HCT116 (cell line): ENCODE measurements around the gene OR2T11. TPM values are rescaled to one million over a fixed set of nuclear protein-coding genes. Genes with fewer than 3 reads are reported as not detected.
"Not testable (repeated sequence)": the region's sequence is repeated elsewhere in the genome, so short reads cannot be mapped to it uniquely, and the experiment has no call there.

Experiments
- ATAC-seq: fragments of 200-7000 bp; cut with Tn5 transposase; 2 replicates; pipeline ENCODE4 v1.9.1; 2020; ENCODE audit warnings: mild to moderate bottlenecking, moderate library complexity
- Bru-seq: library from RNA; stranded (reverse); fragments of 400-500 nt; gene quantifications from one replicate; lab custom pipeline; 2021; lab: Mats Ljungman, UMichigan
- BruChase-seq, 2 experiments: library from RNA; stranded (reverse); fragments of 400-500 nt; gene quantifications; one replicate each; lab custom pipeline; 2021; lab: Mats Ljungman, UMichigan
- BruUV-seq: library from RNA; stranded (reverse); fragments of 400-500 nt; replicated peaks from 2 replicates; lab custom pipeline; 2021; lab: Mats Ljungman, UMichigan
- CTCF ChIA-PET: fragments of 300-600 bp; sonication (Branson Sonifier 250); formaldehyde crosslinking; loops from one replicate; lab custom pipeline; 2021; ENCODE audit warnings: antibody characterized with exemption; lab: Charles Lee
- POLR2A ChIA-PET: fragments of 300-600, 350-600 bp; sonication (Branson Sonifier 250); formaldehyde crosslinking; loops from one replicate; lab custom pipeline; 2021; ENCODE audit warnings: antibody characterized with exemption; lab: Charles Lee
- RAD21 ChIA-PET, 2 experiments: fragments of 300-600 bp; sonication (Branson Sonifier 250); formaldehyde crosslinking; loops; one replicate each; lab custom pipeline; 2023; ENCODE audit warnings: low total read pairs in 2 of 2; ENCODE audit not compliant: uncharacterized antibody in 2 of 2, unreplicated experiment in 2 of 2, low non-redundant PET in 1 of 2; lab: Charles Lee
- DNase-seq: peaks from one replicate; pipeline ENCODE4 v3.0.0-alpha.2; 2010; ENCODE audit warnings: low read depth, low spot score
- H2AFZ ChIP-seq: fragments of 200-600 bp; shearing (Covaris generic), sonication (generic); 2 replicates; pipeline ENCODE4 v1.6.1; 2017; ENCODE audit warnings: low read depth, mixed run types, mixed read lengths, antibody characterized with exemption, low read length; ENCODE audit not compliant: poor library complexity, severe bottlenecking
- H3K27ac ChIP-seq: 2 replicates; pipeline ENCODE4 v1.5.1; 2012; ENCODE audit warnings: low read depth, low read length
- H3K27me3 ChIP-seq: fragments of 200-600 bp; sonication (generic); 2 replicates; pipeline ENCODE4 v1.6.1; 2016; ENCODE audit warnings: mixed run types, low read length, mixed read lengths; ENCODE audit not compliant: insufficient read depth
- H3K36me3 ChIP-seq, 2 experiments: fragments of 200-500 bp in 1 of 2; fragments of 200-600 bp in 1 of 2; sonication (Bioruptor generic) in 1 of 2; sonication (generic) in 1 of 2; 2 replicates each; pipeline versions ENCODE4 v1.5.1 to v1.6.1; 2014 to 2016; ENCODE audit warnings: low read length in 2 of 2, inconsistent platforms in 1 of 2, mixed read lengths in 1 of 2, mixed run types in 1 of 2; ENCODE audit not compliant: insufficient read depth in 2 of 2, control insufficient read depth in 1 of 2
- H3K4me1 ChIP-seq, 2 experiments: fragments of 200-600 bp in 1 of 2; sonication (generic) in 1 of 2; 2 replicates each; pipeline versions ENCODE4 v1.5.1 to v1.6.1; 2012 to 2017; ENCODE audit warnings: low read length in 2 of 2, inconsistent platforms in 1 of 2, mild to moderate bottlenecking in 1 of 2, mixed read lengths in 1 of 2, mixed run types in 1 of 2, moderate library complexity in 1 of 2; ENCODE audit not compliant: insufficient read depth in 2 of 2, control insufficient read depth in 1 of 2
- H3K4me2 ChIP-seq: fragments of 200-600 bp; sonication (generic); 2 replicates; pipeline ENCODE4 v1.6.1; 2017; ENCODE audit warnings: mixed run types, low read length, mixed read lengths
- H3K4me3 ChIP-seq, 2 experiments: fragments of 200-600 bp in 1 of 2; sonication (generic) in 1 of 2; replicated peaks in 1 of 2; 2 replicates each; pipeline ENCODE4 v1.5.1; 2011 to 2016; ENCODE audit warnings: low read length in 2 of 2, control low read depth in 1 of 2, low read depth in 1 of 2, mild to moderate bottlenecking in 1 of 2, mixed read lengths in 1 of 2, mixed run types in 1 of 2
- H3K79me2 ChIP-seq: fragments of 200-600 bp; sonication (generic); 2 replicates; pipeline ENCODE4 v1.6.1; 2017; ENCODE audit warnings: mild to moderate bottlenecking, mixed run types, low read length, moderate library complexity, mixed read lengths; ENCODE audit not compliant: insufficient read depth
- H3K9ac ChIP-seq: fragments of 200-600 bp; sonication (generic); 2 replicates; pipeline ENCODE4 v1.6.1; 2016; ENCODE audit warnings: low read length, mixed read lengths
- H3K9me2 ChIP-seq: fragments of 200-600 bp; sonication (generic), shearing (Covaris generic); 2 replicates; pipeline ENCODE4 v1.6.1; 2017; ENCODE audit warnings: mixed run types, mild to moderate bottlenecking, moderate library complexity; ENCODE audit not compliant: insufficient read depth
- H3K9me3 ChIP-seq, 2 experiments: fragments of 200-500 bp in 1 of 2; fragments of 200-600 bp in 1 of 2; sonication (Bioruptor generic) in 1 of 2; sonication (generic) in 1 of 2; 2 replicates each; pipeline ENCODE4 v1.6.1; 2014 to 2017; ENCODE audit warnings: low read length in 2 of 2, mixed read lengths in 2 of 2, inconsistent platforms in 1 of 2, low read depth in 1 of 2, mild to moderate bottlenecking in 1 of 2, mixed run types in 1 of 2, moderate library complexity in 1 of 2; ENCODE audit not compliant: control insufficient read depth in 1 of 2, insufficient read depth in 1 of 2
- H4K20me1 ChIP-seq: fragments of 200-600 bp; sonication (generic), shearing (Covaris generic); 2 replicates; pipeline ENCODE4 v1.6.1; 2017; ENCODE audit warnings: mixed run types, mild to moderate bottlenecking, moderate library complexity; ENCODE audit not compliant: insufficient read depth
- CEBPB ChIP-seq: IDR thresholded peaks from 2 replicates; pipeline ENCODE4 v1.6.1; 2012; ENCODE audit warnings: low read depth
- CTCF ChIP-seq, 3 experiments: fragments of 200-600 bp in 1 of 3; sonication (generic) in 1 of 3; IDR thresholded peaks in 2 of 3; conservative IDR thresholded peaks in 1 of 3; 2 replicates each; pipeline ENCODE4 v1.5.1; 2012 to 2017; ENCODE audit warnings: low read depth in 2 of 3, low read length in 2 of 3, antibody characterized with exemption in 1 of 3, borderline replicate concordance in 1 of 3, control low read depth in 1 of 3, mild to moderate bottlenecking in 1 of 3, mixed read lengths in 1 of 3, mixed run types in 1 of 3, moderate library complexity in 1 of 3; ENCODE audit not compliant: insufficient read depth in 1 of 3
- ELF1 ChIP-seq: IDR thresholded peaks from 2 replicates; pipeline ENCODE4 v1.6.1; 2012; ENCODE audit warnings: low read depth, borderline replicate concordance
- EZH2 ChIP-seq: fragments of 200-600 bp; sonication (generic); IDR thresholded peaks from 2 replicates; pipeline ENCODE4 v1.6.1; 2017; ENCODE audit warnings: antibody characterized with exemption, mixed run types
- MAX ChIP-seq: IDR thresholded peaks from 2 replicates; pipeline ENCODE4 v1.6.1; 2012
- POLR2AphosphoS5 ChIP-seq: IDR thresholded peaks from 2 replicates; pipeline ENCODE4 v1.6.1; 2011; ENCODE audit warnings: mild to moderate bottlenecking, low read depth, low read length, moderate library complexity
- SRF ChIP-seq: IDR thresholded peaks from 2 replicates; pipeline ENCODE4 v1.6.1; 2012; ENCODE audit warnings: low read depth
- intact Hi-C: fragments of 100-400 bp; cut with micrococcal nuclease; formaldehyde crosslinking; loops from 2 replicates; pipeline ENCODE4 v1.10.0; 2022
- long read RNA-seq: library from polyadenylated mRNA; unstranded; transcript quantifications from one replicate; pipeline ENCODE4 v2.0.0, GENCODE V29; 2021; ENCODE audit not compliant: unreplicated experiment
- polyA plus RNA-seq: library from polyadenylated mRNA; unstranded; fragments of >200 nt; gene quantifications from 2 replicates; pipeline ENCODE4 v1.2.1, GENCODE V29; 2012; ENCODE audit warnings: missing spikeins
- total RNA-seq: library from RNA; stranded (reverse); gene quantifications from one replicate; pipeline ENCODE4 v1.2.1, GENCODE V29; 2021; ENCODE audit not compliant: unreplicated experiment

OR2T11 gene
- total RNA-seq (not detected), Bru-seq, nascent RNA (not detected), BruChase-seq, experiment 1, labeled RNA remaining after a 6-hour chase (not detected), BruChase-seq, experiment 2, labeled RNA remaining after a 2-hour chase (not detected)
- not detected in 2 replicates for polyA plus RNA-seq
- long read RNA-seq = 0 reads

- H3K9me2 ChIP-seq, H4K20me1 ChIP-seq, H3K9ac ChIP-seq, DNase-seq, H3K27me3 ChIP-seq, CTCF ChIA-PET, RAD21 ChIA-PET, BruUV-seq, H3K4me3 ChIP-seq, H3K27ac ChIP-seq, H2AFZ ChIP-seq, ATAC-seq, H3K9me3 ChIP-seq, H3K36me3 ChIP-seq, POLR2A ChIA-PET, H3K79me2 ChIP-seq, H3K4me1 ChIP-seq, H3K4me2 ChIP-seq: not testable (repeated sequence)
- intact Hi-C loops = loop anchor here (5.0 kb wide), 1 partner anchor 178 kb away; no protein-coding TSS in a partner anchor
Observed at GRCh38 chr1:248634991-248635390, at the start of gene OR2T11. OR2T11 (minus strand) TSS chr1:248635091; CDS start chr1:248627128, 7,963 bp downstream.

GRCh38 chr1:248681651-248682050 is 46.8 kb upstream of the OR2T11 start:
- no peaks in the 10 kb centered on the region for H4K20me1 ChIP-seq
- no TSS peak for BruUV-seq
- no peaks in the 10 kb centered on the region; a peak in 1 of 4 replicates for H3K9me3 ChIP-seq
- ChIA-PET RAD21 (no interaction called here), POLR2A (no interaction called here), CTCF (no interaction called here)
- H3K4me1 ChIP-seq = no peaks in the 10 kb centered on the region
- no peak for DNase-seq
- H3K79me2 ChIP-seq = no peaks in the 10 kb centered on the region
- H3K9ac ChIP-seq = no peak overlapping the region
- H3K9me2 ChIP-seq = no peaks in the 10 kb centered on the region
- no peak overlapping the region for H3K4me2 ChIP-seq
- TF ChIP-seq SRF (no peak), CTCF (IDR thresholded peaks at IDR 0.05 in 2 of 3, conservative IDR thresholded peaks at IDR 0.05 in 1 of 3; ENCODE audit: borderline replicate concordance in 1 of 3, insufficient read depth in 1 of 3, low read depth in 2 of 3, low read length in 2 of 3) (no peak), CEBPB (no peak), POLR2AphosphoS5 (no peak), MAX (no peak), EZH2 (no peak), ELF1 (no peak)
- no peaks in the 10 kb centered on the region for H3K27me3 ChIP-seq
- H3K27ac ChIP-seq = no peak overlapping the region
- no peak overlapping the region for H2AFZ ChIP-seq
- ATAC-seq = no peak
- H3K36me3 ChIP-seq = no peaks in the 10 kb centered on the region
- intact Hi-C loops = no loop called here
- no peak overlapping the region for H3K4me3 ChIP-seq
